Stimulated activated CD8-positive, alpha-beta memory T cell treated with anti-CD3 and anti-CD28 coated beads, Interleukin-15, amount 100 ng/mL, for 48 hours (primary cell): ENCODE data around the gene WDFY4.

ENCODE experiments used
- DNase-seq, 2 donors: peaks; one replicate each; pipeline ENCODE4 v3.0.0-alpha.2; 2020; ENCODE audit warnings: low read depth in 2 of 2

Gene WDFY4

GRCh38 chr10:48745662-48746245 lies 61.1 kb downstream of the WDFY4 start:
- DNase-seq, result no peak

- DNase-seq, result no peak
Measured at GRCh38 chr10:48748573-48748972, 63.9 kb downstream of the WDFY4 start.

- no peak for DNase-seq
Measured at GRCh38 chr10:48749254-48749787, 64.6 kb downstream of the WDFY4 start.

GRCh38 chr10:48750019-48750418 lies 65.3 kb downstream of the WDFY4 start:
- no peak for DNase-seq

GRCh38 chr10:48750991-48751390 lies 66.3 kb downstream of the WDFY4 start:
- no peak for DNase-seq

GRCh38 chr10:48751730-48752129 lies 67.1 kb downstream of the WDFY4 start:
- no peak for DNase-seq

- DNase-seq, result no peak
Measured at GRCh38 chr10:48758411-48758810, 73.7 kb downstream of the WDFY4 start.

- DNase-seq, result no peak
Measured at GRCh38 chr10:48759113-48759901, 74.6 kb downstream of the WDFY4 start.

- DNase-seq, result no peak
Measured at GRCh38 chr10:48760983-48761382, 76.3 kb downstream of the WDFY4 start.

- DNase-seq, result no peak
Measured at GRCh38 chr10:48762064-48763042, 77.7 kb downstream of the WDFY4 start.

- no peak for DNase-seq
Measured at GRCh38 chr10:48763403-48763965, 78.8 kb downstream of the WDFY4 start.

- no peak for DNase-seq
Measured at GRCh38 chr10:48764486-48764885, 79.8 kb downstream of the WDFY4 start.

GRCh38 chr10:48765039-48765438 lies 80.4 kb downstream of the WDFY4 start:
- DNase-seq, result no peak

- DNase-seq, result no peak
Measured at GRCh38 chr10:48765527-48765926, 80.9 kb downstream of the WDFY4 start.

GRCh38 chr10:48767373-48768143 lies 82.9 kb downstream of the WDFY4 start:
- no peak for DNase-seq

GRCh38 chr10:48768144-48768766 lies 83.6 kb downstream of the WDFY4 start:
- DNase-seq, result no peak

- DNase-seq, result no peak
Measured at GRCh38 chr10:48768926-48769325, 84.3 kb downstream of the WDFY4 start.

- no peak for DNase-seq
Measured at GRCh38 chr10:48769706-48770435, 85.2 kb downstream of the WDFY4 start.

- DNase-seq, result no peak
Measured at GRCh38 chr10:48770561-48771089, 86.0 kb downstream of the WDFY4 start.

- no peak for DNase-seq
Measured at GRCh38 chr10:48771234-48771633, 86.6 kb downstream of the WDFY4 start.
